Tibial nerve (tissue), 4 donors: ENCODE data around the gene TENM4. TPM values are rescaled to one million over a fixed set of nuclear protein-coding genes. Genes with fewer than 3 reads are reported as not detected.

ENCODE experiments used
- DNase-seq, 2 donors: peaks; one replicate each; pipeline ENCODE4 v3.0.0-alpha.2; 2019; ENCODE audit warnings: low spot score in 2 of 2
- H3K27ac ChIP-seq, 4 donors: fragments of 200-600 bp; sonication (generic) in 3 of 4; one replicate each; pipeline ENCODE4 v1.5.1; 2017 to 2019; ENCODE audit warnings: mild to moderate bottlenecking in 1 of 4
- H3K27me3 ChIP-seq, 2 donors: fragments of 200-600 bp; sonication (generic) in 1 of 2; one replicate each; pipeline versions ENCODE4 v1.5.1 to v1.6.0; 2017 to 2019
- H3K36me3 ChIP-seq, 3 donors: fragments of 200-600 bp; sonication (generic); one replicate each; pipeline ENCODE4 v1.5.1; 2018 to 2019
- H3K4me1 ChIP-seq, 4 donors: fragments of 200-600 bp; sonication (generic) in 3 of 4; one replicate each; pipeline ENCODE4 v1.5.1; 2017 to 2019
- H3K4me3 ChIP-seq, 4 donors: fragments of 200-600 bp; sonication (generic) in 3 of 4; one replicate each; pipeline ENCODE4 v1.5.1; 2017 to 2019; ENCODE audit warnings: mild to moderate bottlenecking in 1 of 4, moderate library complexity in 1 of 4
- H3K9me3 ChIP-seq, 4 donors: fragments of 200-600 bp; sonication (generic) in 3 of 4; one replicate each; pipeline ENCODE4 v1.5.1; 2017 to 2019
- CTCF ChIP-seq, 5 experiments: fragments of 200-600 bp in 3 of 5; fragments of 450-650 bp in 2 of 5; sonication (generic) in 3 of 5; IDR thresholded peaks; one replicate each; pipeline ENCODE4 v1.5.1; 2016 to 2019; ENCODE audit warnings: antibody characterized with exemption in 5 of 5, mild to moderate bottlenecking in 3 of 5, moderate library complexity in 2 of 5
- EP300 ChIP-seq, 2 donors: sonication (generic); formaldehyde crosslinking; IDR thresholded peaks; one replicate each; pipeline ENCODE4 v1.6.1; 2017; ENCODE audit warnings: antibody characterized with exemption in 2 of 2, mild to moderate bottlenecking in 1 of 2
- POLR2A ChIP-seq, 2 donors: fragments of 450-650 bp; IDR thresholded peaks; one replicate each; pipeline ENCODE4 v1.6.1; 2017; ENCODE audit warnings: antibody characterized with exemption in 2 of 2, mild to moderate bottlenecking in 2 of 2, moderate library complexity in 2 of 2
- WGBS, 2 donors: methylation state at CpG; one replicate each; pipeline ENCODE4 v1.1.5; 2018; 5-methylcytosine and 5-hydroxymethylcytosine counted together
- total RNA-seq, 4 donors: library from RNA; depleted of rRNA; stranded (reverse); fragments of >200 nt; gene quantifications; one replicate each; pipeline ENCODE4 v1.1.0, GENCODE V29; 2016

TENM4 gene
- total RNA-seq, 4 donors from 2014 or later = 15.3 to 36.3 (median 19.6) TPM

- Histone ChIP-seq H3K9me3 (no peaks in the 10 kb centered on the region), H3K27me3 (no peaks in the 10 kb centered on the region), H3K36me3 (no peaks in the 10 kb centered on the region), H3K27ac (no peak overlapping the region), H3K4me3 (no peak overlapping the region), H3K4me1 (peaks cover 0 to 2% (median under 1%) of the 10 kb centered on the region in 4 donors)
- WGBS, 2 donors = 50 to 73% methylated on average over 3 of the region's 3 CpGs
- no peak for DNase-seq
- TF ChIP-seq CTCF (IDR thresholded peaks at IDR 0.05) (no peak), EP300 (IDR thresholded peaks at IDR 0.05) (no peak), POLR2A (IDR thresholded peaks at IDR 0.05) (no peak)
These were observed 272.2 kb downstream of the TENM4 start for GRCh38 chr11:79168530-79169110.

GRCh38 chr11:79167510-79168188, 273.2 kb downstream of the TENM4 start:
- WGBS, 2 donors = 78 to 83% methylated on average over 3 of the region's 3 CpGs
- Histone ChIP-seq H3K9me3 (no peaks in the 10 kb centered on the region), H3K4me3 (no peak overlapping the region), H3K36me3 (no peaks in the 10 kb centered on the region), H3K27me3 (no peaks in the 10 kb centered on the region), H3K27ac (no peak overlapping the region), H3K4me1 (no peaks in the 10 kb centered on the region)
- no peak for TF ChIP-seq CTCF (IDR thresholded peaks at IDR 0.05)
- no peak for TF ChIP-seq EP300 (IDR thresholded peaks at IDR 0.05)
- no peak for TF ChIP-seq POLR2A (IDR thresholded peaks at IDR 0.05)
- DNase-seq = no peak

GRCh38 chr11:79165908-79166307, 274.9 kb downstream of the TENM4 start:
- TF ChIP-seq CTCF (IDR thresholded peaks at IDR 0.05) = no peak
- TF ChIP-seq POLR2A (IDR thresholded peaks at IDR 0.05) = no peak
- no peak for TF ChIP-seq EP300 (IDR thresholded peaks at IDR 0.05)
- WGBS, 2 donors = 87 to 89% methylated on average over 2 of the region's 2 CpGs
- Histone ChIP-seq H3K9me3 (no peaks in the 10 kb centered on the region), H3K27me3 (no peaks in the 10 kb centered on the region), H3K4me1 (no peaks in the 10 kb centered on the region), H3K27ac (no peak overlapping the region), H3K4me3 (no peak overlapping the region), H3K36me3 (no peaks in the 10 kb centered on the region)
- DNase-seq = no peak

- DNase-seq = no peak
These were observed 279.9 kb downstream of the TENM4 start for GRCh38 chr11:79160791-79161403.

More at GRCh38 chr11:79160791-79161403, 279.9 kb downstream of the TENM4 start:
- Histone ChIP-seq H3K9me3 (no peaks in the 10 kb centered on the region), H3K27ac (no peak overlapping the region), H3K4me1 (no peaks in the 10 kb centered on the region), H3K4me3 (no peak overlapping the region), H3K27me3 (no peaks in the 10 kb centered on the region), H3K36me3 (no peaks in the 10 kb centered on the region)
- WGBS, 2 donors = 65 to 68% methylated on average over 5 of the region's 5 CpGs
- TF ChIP-seq POLR2A (IDR thresholded peaks at IDR 0.05) (no peak), EP300 (IDR thresholded peaks at IDR 0.05) (no peak), CTCF (IDR thresholded peaks at IDR 0.05) (no peak)
